Keratinocyte (primary cell): ENCODE measurements around the gene PKP2. TPM values are rescaled to one million over a fixed set of nuclear protein-coding genes. Genes with fewer than 3 reads are reported as not detected.

Source experiments
- DNase-seq: peaks from one replicate; pipeline ENCODE4 v3.0.0-alpha.2; 2011; ENCODE audit warnings: low read depth, missing footprints, low spot score
- FAIRE-seq: peaks from 2 replicates; lab custom pipeline; 2011; peaks lifted over from hg19 to GRCh38; lab: Jason Lieb, UNC
- H2AFZ ChIP-seq: 2 replicates; pipeline ENCODE4 v1.6.0; 2012; ENCODE audit warnings: low read length, control low read depth, inconsistent platforms; ENCODE audit not compliant: control insufficient read depth
- H3K27ac ChIP-seq: 2 replicates; pipeline ENCODE4 v1.5.1; 2011; ENCODE audit warnings: low read length; ENCODE audit not compliant: control insufficient read depth, insufficient read depth
- H3K27me3 ChIP-seq: 3 replicates; pipeline ENCODE4 v1.6.0; 2011; ENCODE audit warnings: low read length; ENCODE audit not compliant: control insufficient read depth, insufficient read depth; ENCODE audit errors: extremely low read depth
- H3K36me3 ChIP-seq, 2 experiments: 2 replicates in 1 of 2; 3 replicates in 1 of 2; pipeline ENCODE4 v1.5.1; 2011; ENCODE audit warnings: low read length in 2 of 2, mild to moderate bottlenecking in 1 of 2; ENCODE audit not compliant: control insufficient read depth in 2 of 2, insufficient read depth in 2 of 2; ENCODE audit errors: extremely low read depth in 1 of 2
- H3K4me1 ChIP-seq: 3 replicates; pipeline ENCODE4 v1.5.1; 2011; ENCODE audit warnings: low read length; ENCODE audit not compliant: control insufficient read depth, insufficient read depth; ENCODE audit errors: extremely low read depth
- H3K4me2 ChIP-seq: 3 replicates; pipeline ENCODE4 v1.6.0; 2011; ENCODE audit warnings: low read depth, low read length; ENCODE audit not compliant: control insufficient read depth, insufficient read depth; ENCODE audit errors: extremely low read depth
- H3K4me3 ChIP-seq, 3 experiments: fragments of 200-600 bp in 1 of 3; sonication (generic) in 1 of 3; 2 replicates in 2 of 3; 3 replicates in 1 of 3; pipeline ENCODE4 v1.5.1; 2011 to 2016; ENCODE audit warnings: low read length in 3 of 3, mild to moderate bottlenecking in 3 of 3, control low read depth in 2 of 3, inconsistent platforms in 1 of 3, low read depth in 1 of 3, mixed read lengths in 1 of 3, mixed run types in 1 of 3, moderate library complexity in 1 of 3; ENCODE audit not compliant: control insufficient read depth in 2 of 3, insufficient read depth in 2 of 3; ENCODE audit errors: extremely low read depth in 1 of 3
- H3K79me2 ChIP-seq: 2 replicates; pipeline ENCODE4 v1.6.0; 2012; ENCODE audit warnings: low read length; ENCODE audit not compliant: control insufficient read depth, insufficient read depth
- H3K9ac ChIP-seq: 3 replicates; pipeline ENCODE4 v1.6.0; 2011; ENCODE audit warnings: low read length; ENCODE audit not compliant: control insufficient read depth, insufficient read depth; ENCODE audit errors: extremely low read depth
- H3K9me1 ChIP-seq: 3 replicates; pipeline ENCODE4 v1.6.0; 2011; ENCODE audit warnings: low read length; ENCODE audit not compliant: control insufficient read depth, insufficient read depth; ENCODE audit errors: extremely low read depth
- H3K9me3 ChIP-seq: 2 replicates; pipeline ENCODE4 v1.5.1; 2012; ENCODE audit warnings: low read depth, low read length; ENCODE audit not compliant: control insufficient read depth
- H4K20me1 ChIP-seq: 3 replicates; pipeline ENCODE4 v1.6.0; 2011; ENCODE audit warnings: low read length; ENCODE audit not compliant: control insufficient read depth, insufficient read depth; ENCODE audit errors: extremely low read depth
- EZH2 ChIP-seq: IDR thresholded peaks from one replicate; pipeline ENCODE4 v1.6.1; 2012; ENCODE audit warnings: inconsistent platforms, mild to moderate bottlenecking, low read length, moderate library complexity
- dilution Hi-C: fragments of 300-500 bp; cut with MboI; formaldehyde crosslinking; loops from one replicate; pipeline ENCODE4 v1.7.0; 2020; ENCODE audit warnings: low sequenced_read_pairs; ENCODE audit not compliant: extremely low pct_ligation_motif_present
- polyA plus RNA-seq, 5 experiments: library from polyadenylated mRNA; depleted of rRNA in 3 of 5; stranded (reverse) in 3 of 5; stranded (forward) in 1 of 5; unstranded in 1 of 5; fragments of >200 nt; gene quantifications; 1 replicate in 1 of 5; 2 replicates in 3 of 5; 3 replicates in 1 of 5; pipeline versions ENCODE4 v1.2.1 to v1.2.3, GENCODE V29; 2011 to 2012; ENCODE audit warnings: missing spikeins in 2 of 5, low read depth in 1 of 5, low replicate concordance in 1 of 5
- TF ChIP-seq, protein P1 (sequence below), 3 experiments: IDR thresholded peaks in 1 of 3; conservative IDR thresholded peaks in 1 of 3; optimal IDR thresholded peaks in 1 of 3; 2 replicates in 2 of 3; 3 replicates in 1 of 3; pipeline versions ENCODE3 to v1.5.1; 2011; ENCODE audit warnings: low read length in 3 of 3, mild to moderate bottlenecking in 3 of 3, moderate library complexity in 2 of 3, control low read depth in 1 of 3, inconsistent platforms in 1 of 3; ENCODE audit not compliant: insufficient read depth in 2 of 3; ENCODE audit errors: extremely low read depth in 1 of 3

The PKP2 gene
- polyA plus RNA-seq, 1 donor (not counting 4 experiments of a cell fraction or from before 2014, with no cell fraction given): 50.4 TPM

DNA sequence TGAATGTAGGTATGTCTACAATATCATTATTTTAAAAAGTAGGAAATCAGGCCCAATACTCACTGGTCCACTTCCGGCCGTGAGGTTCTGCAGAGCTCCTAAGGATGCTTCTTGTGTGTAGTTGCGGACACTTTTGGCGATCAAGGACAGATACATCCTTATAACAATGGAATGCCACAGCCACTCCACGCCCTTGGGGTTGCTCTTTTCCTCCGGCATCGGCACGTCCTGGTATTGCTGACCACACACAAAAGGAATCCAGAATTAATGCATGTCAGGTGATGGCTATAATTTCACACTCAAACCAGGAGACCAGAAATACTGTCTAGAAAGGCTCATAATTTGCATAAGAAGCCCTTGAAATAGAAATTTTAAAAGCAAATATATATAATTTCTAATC lies 75.3 kb downstream of the PKP2 start:
- H3K9me1 ChIP-seq: no peaks in the 10 kb centered on the region
- FAIRE-seq: no peak
- no peak overlapping the region for H3K27ac ChIP-seq
- no peaks in the 10 kb centered on the region for H4K20me1 ChIP-seq
- no peak overlapping the region for H3K4me2 ChIP-seq
- H2AFZ ChIP-seq: no peak overlapping the region
- no peaks in the 10 kb centered on the region for H3K79me2 ChIP-seq
- H3K36me3 ChIP-seq: peaks cover 20 to 28% of the 10 kb centered on the region in 2 experiments
- DNase-seq: no peak
- dilution Hi-C loops: no loop called here
- H3K27me3 ChIP-seq: no peaks in the 10 kb centered on the region
- no peak overlapping the region for H3K9ac ChIP-seq
- H3K4me1 ChIP-seq: peaks cover 2% of the 10 kb centered on the region
- TF ChIP-seq, protein P1, sequence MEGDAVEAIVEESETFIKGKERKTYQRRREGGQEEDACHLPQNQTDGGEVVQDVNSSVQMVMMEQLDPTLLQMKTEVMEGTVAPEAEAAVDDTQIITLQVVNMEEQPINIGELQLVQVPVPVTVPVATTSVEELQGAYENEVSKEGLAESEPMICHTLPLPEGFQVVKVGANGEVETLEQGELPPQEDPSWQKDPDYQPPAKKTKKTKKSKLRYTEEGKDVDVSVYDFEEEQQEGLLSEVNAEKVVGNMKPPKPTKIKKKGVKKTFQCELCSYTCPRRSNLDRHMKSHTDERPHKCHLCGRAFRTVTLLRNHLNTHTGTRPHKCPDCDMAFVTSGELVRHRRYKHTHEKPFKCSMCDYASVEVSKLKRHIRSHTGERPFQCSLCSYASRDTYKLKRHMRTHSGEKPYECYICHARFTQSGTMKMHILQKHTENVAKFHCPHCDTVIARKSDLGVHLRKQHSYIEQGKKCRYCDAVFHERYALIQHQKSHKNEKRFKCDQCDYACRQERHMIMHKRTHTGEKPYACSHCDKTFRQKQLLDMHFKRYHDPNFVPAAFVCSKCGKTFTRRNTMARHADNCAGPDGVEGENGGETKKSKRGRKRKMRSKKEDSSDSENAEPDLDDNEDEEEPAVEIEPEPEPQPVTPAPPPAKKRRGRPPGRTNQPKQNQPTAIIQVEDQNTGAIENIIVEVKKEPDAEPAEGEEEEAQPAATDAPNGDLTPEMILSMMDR (optimal IDR thresholded peaks at IDR 0.05 in 1 of 3, IDR thresholded peaks at IDR 0.05 in 1 of 3, conservative IDR thresholded peaks at IDR 0.05 in 1 of 3; ENCODE audit: extremely low read depth in 1 of 3, insufficient read depth in 2 of 3, low read length in 3 of 3): no peak
- no peak for TF ChIP-seq EZH2
- no peak overlapping the region for H3K4me3 ChIP-seq
- H3K9me3 ChIP-seq: no peaks in the 10 kb centered on the region

DNA sequence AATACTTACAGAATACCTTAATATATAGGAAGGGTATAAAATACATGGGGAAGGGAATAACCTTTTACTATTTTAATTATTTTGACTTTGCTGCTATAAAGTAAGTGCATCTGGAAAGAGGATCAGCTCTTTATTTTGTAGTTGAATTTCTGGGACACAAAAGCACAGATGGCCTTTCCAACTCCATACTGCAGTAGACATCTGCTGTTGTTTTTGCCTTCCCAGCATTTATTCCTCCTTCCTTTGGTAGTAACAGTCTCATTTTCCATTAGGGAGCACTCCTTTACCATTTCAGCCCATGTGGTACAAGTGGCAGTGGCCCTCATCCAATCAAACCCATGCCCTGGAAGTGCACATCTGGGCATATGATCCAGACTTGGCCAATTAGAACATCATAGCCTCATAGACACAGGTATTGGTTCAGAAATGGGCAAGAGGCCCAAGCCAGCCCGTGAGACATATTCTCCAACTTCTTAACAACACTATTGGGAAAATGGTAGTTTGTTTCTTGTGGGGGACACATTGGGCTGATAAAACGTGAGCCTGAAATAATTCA lies 76.1 kb downstream of the PKP2 start:
- no peaks in the 10 kb centered on the region for H3K9me3 ChIP-seq
- no peaks in the 10 kb centered on the region for H3K27me3 ChIP-seq
- dilution Hi-C loops: no loop called here
- H4K20me1 ChIP-seq: no peaks in the 10 kb centered on the region
- TF ChIP-seq, protein P1 (optimal IDR thresholded peaks at IDR 0.05 in 1 of 3, IDR thresholded peaks at IDR 0.05 in 1 of 3, conservative IDR thresholded peaks at IDR 0.05 in 1 of 3; ENCODE audit: extremely low read depth in 1 of 3, insufficient read depth in 2 of 3, low read length in 3 of 3): no peak
- FAIRE-seq (no peak), DNase-seq (no peak)
- peaks cover 20 to 28% of the 10 kb centered on the region in 2 experiments for H3K36me3 ChIP-seq
- no peaks in the 10 kb centered on the region for H3K79me2 ChIP-seq
- H3K4me1 ChIP-seq: peaks cover 2% of the 10 kb centered on the region
- H3K9ac ChIP-seq: no peak overlapping the region
- H3K27ac ChIP-seq: no peak overlapping the region
- H3K4me2 ChIP-seq: no peak overlapping the region
- no peaks in the 10 kb centered on the region for H3K9me1 ChIP-seq
- H3K4me3 ChIP-seq: no peak overlapping the region
- no peak overlapping the region for H2AFZ ChIP-seq
